DOHH2 (cell line): ENCODE measurements around the gene RMND5A.

Source experiments
- CTCF ChIP-seq: fragments of 200-600 bp; sonication (generic); IDR thresholded peaks from one replicate; pipeline ENCODE4 v1.5.1; 2014; ENCODE audit warnings: antibody characterized with exemption, mild to moderate bottlenecking, low read depth, low read length; ENCODE audit not compliant: poor library complexity, severe bottlenecking
- EZH2phosphoT487 ChIP-seq: fragments of 200-600 bp; sonication (generic); IDR thresholded peaks from 2 replicates; pipeline ENCODE4 v1.6.1; 2017; ENCODE audit warnings: borderline replicate concordance, mild to moderate bottlenecking, antibody characterized with exemption, low read length, moderate library complexity, mixed read lengths

GRCh38 chr2:86772611-86773010 is 52.5 kb downstream of the RMND5A start:
- TF ChIP-seq CTCF = no peak
- TF ChIP-seq EZH2phosphoT487 = no peak
